HG02943 (cell line): Measurements from ENCODE around the gene ZNF668.

Experiments
- ATAC-seq: cut with Tn5 transposase; IDR thresholded peaks from one replicate; pipeline ENCODE4 v1.9.1; 2021; ENCODE audit warnings: mild to moderate bottlenecking, low read depth, moderate library complexity; ENCODE audit not compliant: unreplicated experiment

The ZNF668 gene

GRCh38 chr16:31082368-31083045, 8.5 kb upstream of the ZNF668 start:
- no peak for ATAC-seq

GRCh38 chr16:31081428-31082351, 7.7 kb upstream of the ZNF668 start:
- ATAC-seq = no peak

GRCh38 chr16:31080756-31081419, 6.8 kb upstream of the ZNF668 start:
- ATAC-seq = no peak

DNA sequence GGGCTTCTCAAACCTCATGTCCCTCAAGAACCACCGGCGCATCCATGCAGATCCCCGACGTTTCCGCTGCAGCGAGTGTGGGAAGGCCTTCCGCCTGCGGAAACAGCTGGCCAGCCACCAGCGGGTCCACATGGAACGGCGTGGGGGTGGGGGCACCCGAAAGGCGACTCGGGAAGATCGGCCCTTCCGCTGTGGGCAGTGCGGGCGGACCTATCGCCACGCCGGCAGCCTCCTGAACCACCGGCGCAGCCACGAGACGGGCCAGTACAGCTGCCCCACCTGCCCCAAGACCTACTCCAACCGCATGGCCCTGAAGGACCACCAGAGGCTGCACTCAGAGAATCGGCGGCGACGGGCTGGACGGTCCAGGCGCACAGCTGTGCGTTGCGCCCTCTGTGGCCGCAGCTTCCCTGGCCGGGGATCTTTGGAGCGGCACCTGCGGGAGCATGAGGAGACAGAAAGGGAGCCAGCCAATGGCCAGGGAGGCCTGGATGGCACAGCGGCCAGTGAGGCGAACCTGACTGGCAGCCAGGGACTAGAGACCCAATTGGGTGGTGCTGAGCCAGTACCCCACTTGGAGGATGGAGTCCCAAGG, 6.1 kb upstream of the ZNF668 start:
- no peak for ATAC-seq

DNA sequence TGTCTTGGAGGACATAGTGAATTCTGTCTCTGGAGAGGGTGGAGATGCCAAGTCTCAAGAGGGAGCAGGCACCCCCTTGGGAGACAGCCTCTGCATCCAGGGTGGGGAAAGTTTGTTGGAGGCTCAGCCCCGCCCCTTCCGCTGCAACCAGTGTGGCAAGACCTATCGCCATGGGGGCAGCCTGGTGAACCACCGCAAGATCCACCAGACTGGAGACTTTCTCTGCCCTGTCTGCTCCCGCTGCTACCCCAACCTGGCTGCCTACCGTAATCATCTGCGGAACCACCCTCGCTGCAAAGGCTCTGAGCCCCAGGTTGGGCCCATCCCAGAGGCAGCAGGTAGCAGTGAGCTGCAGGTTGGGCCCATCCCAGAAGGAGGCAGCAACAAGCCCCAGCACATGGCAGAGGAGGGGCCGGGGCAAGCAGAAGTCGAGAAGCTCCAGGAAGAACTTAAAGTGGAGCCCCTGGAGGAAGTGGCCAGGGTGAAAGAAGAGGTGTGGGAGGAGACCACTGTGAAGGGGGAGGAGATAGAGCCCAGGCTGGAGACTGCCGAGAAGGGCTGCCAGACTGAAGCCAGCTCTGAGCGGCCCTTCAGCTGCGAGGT, 5.4 kb upstream of the ZNF668 start:
- no peak for ATAC-seq

DNA sequence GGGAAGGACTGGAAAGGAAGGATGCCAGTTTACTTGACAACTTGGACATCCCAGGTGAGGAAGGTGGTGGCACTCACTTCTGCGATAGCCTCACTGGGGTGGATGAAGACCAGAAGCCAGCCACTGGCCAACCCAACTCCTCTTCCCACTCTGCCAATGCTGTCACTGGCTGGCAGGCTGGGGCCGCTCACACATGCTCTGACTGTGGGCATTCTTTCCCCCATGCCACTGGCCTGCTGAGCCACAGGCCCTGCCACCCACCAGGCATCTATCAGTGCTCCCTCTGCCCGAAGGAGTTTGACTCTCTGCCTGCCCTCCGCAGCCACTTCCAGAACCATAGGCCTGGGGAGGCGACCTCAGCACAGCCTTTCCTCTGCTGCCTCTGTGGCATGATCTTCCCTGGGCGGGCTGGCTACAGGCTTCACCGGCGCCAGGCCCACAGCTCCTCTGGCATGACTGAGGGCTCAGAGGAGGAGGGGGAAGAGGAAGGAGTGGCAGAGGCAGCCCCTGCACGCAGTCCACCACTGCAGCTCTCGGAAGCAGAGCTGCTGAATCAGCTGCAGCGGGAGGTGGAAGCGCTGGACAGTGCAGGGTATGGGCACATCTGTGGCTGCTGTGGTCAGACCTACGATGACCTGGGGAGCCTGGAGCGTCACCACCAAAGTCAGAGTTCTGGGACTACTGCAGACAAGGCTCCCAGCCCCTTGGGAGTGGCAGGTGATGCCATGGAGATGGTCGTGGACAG, 4.7 kb upstream of the ZNF668 start:
- no peak for ATAC-seq

- ATAC-seq = no peak
Measured at GRCh38 chr16:31077592-31078396, 3.8 kb upstream of the ZNF668 start.

- no peak for ATAC-seq
Measured at GRCh38 chr16:31077024-31077423, 3.0 kb upstream of the ZNF668 start.

DNA sequence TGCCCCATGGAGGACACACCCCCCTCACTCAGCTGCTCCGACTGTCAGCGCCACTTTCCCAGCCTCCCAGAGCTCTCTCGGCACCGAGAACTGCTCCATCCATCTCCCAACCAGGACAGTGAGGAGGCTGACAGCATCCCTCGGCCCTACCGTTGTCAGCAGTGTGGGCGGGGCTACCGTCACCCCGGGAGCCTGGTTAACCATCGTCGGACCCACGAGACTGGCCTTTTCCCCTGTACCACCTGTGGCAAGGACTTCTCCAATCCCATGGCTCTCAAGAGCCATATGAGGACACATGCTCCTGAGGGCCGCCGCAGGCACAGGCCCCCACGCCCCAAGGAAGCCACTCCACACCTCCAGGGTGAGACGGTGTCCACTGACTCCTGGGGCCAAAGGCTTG, 2.3 kb upstream of the ZNF668 start:
- no peak for ATAC-seq

- no peak for ATAC-seq
Measured at GRCh38 chr16:31074814-31075183, 759 bp upstream of the ZNF668 start.

DNA sequence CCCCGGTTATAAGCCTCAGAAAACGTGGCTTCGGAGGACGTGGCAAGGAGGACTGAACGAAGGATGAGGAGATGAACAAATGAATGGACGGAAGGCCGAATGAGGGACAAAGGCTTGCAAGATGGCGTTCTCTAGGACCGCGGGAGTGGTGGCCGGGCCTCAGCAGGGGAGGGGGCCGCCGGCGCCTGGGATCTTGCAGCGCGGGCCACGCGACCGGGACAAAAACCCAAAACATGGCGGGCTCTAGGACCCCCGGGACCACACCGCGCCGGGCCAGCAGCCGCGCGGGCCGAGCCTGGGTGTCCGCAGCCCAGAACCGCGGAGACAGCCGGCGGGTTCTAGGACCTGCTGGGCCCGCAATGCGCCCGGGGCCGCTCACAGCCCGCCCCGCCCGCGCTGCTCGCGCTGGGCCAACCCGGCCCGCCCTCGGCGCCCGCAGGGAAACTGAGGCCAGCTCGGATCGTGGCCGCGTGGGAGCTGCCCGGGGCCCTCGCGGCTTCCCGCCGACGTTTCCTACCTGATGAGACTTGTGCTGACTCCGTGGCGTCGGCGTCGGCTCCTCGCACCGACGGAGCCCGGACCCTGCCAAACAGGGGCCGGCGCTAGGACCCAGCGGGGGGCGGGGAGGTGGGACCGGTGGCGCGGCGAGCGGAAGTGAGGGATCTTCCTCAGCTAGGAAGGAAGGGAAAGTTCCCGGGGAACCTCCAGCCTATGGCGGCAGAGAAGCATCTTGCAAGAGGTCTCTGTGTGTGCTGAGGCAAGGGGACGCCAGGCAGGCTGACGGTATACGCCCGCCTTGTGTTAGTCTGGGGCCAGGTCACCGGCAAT, 684 bp downstream of the ZNF668 start:
- ATAC-seq = peak; percentile 52

- ATAC-seq = no peak
Measured at GRCh38 chr16:31072540-31073141, 1.4 kb downstream of the ZNF668 start.

DNA sequence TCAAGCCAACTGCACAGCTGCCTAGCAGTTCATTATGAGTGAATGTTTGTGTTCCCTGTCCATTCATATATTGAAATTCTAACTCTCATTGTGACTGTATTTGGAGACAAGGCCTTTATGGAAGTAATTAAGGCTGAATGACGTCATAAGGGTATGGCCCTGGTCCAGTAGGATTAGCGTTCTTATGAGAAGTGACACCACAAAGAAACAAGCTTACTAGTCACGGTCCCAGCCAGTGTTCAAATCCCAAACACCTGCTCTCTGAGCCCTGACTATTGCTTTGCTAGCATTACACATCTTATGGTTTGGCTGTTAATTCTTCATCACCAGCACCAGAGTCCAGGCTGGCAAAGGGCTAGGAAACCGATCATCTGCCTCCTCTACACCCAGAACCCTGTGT, 2.2 kb downstream of the ZNF668 start:
- ATAC-seq = no peak

- no peak for ATAC-seq
Measured at GRCh38 chr16:31067342-31067741, 6.7 kb downstream of the ZNF668 start.

DNA sequence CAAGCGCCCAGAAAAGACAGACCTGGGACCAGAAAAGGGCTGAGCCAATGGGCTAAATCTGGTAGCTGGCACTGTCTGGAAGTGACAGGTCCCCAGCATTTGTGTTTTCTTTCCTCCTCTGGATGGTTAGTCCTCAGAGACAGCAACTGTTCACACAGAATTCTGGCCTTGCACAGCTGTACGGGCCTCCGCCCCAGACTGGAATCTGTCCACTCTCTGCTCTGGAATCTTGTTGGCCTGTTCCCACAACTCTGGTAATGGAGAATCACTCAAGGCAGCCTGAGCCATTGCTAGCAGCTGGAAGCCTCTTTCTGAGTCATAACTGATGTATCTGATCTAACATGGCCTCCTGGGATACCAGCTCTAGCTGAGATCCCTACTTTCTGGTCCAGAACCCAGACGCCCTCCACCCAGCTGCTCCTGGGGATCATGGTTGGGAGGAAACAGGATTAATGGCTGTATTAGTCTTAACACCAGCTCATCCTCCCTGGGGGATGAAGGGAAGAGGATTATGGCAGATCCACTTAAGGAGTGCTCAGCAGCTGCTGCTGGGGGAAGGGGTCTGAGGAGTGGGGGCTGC, 9.1 kb downstream of the ZNF668 start:
- ATAC-seq = no peak

DNA sequence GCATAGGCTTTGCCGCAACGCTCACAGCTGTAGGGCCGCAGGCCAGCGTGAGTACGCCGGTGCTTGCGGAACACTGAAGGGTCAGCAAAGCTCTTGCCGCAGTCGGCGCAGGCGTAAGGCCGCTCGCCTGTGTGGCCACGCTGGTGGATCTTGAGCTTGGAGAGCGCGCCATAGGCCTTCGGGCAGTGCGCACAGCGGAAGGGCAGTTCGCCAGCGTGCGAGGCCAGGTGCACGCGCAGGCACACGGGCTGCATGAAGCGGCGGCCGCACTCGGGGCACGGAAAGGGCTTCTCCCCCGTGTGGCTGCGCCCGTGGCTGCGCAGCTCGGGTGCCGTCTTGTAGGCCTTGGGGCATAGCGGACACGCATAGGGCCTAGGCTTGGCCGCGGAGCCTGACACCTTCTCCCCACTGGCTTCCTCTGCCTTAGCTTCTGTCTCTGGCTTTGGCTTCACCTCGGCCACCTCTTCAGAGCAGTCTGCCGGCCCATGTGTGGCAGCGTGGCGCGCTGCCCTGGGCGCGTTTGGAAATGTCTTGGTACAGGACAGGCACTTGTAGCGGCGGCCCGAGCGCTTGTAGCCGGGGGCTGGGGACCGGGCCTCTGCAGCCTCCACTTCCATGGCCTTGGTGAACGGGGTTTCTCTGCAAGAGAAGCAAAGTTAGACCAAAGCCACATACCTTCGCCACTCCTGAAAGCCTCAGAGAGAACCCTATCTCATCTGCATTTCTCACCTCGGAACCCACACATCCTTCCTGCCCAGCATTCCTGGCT, 10.0 kb downstream of the ZNF668 start:
- no peak for ATAC-seq

GRCh38 chr16:31063495-31063842, 10.6 kb downstream of the ZNF668 start:
- no peak for ATAC-seq
